ENCODE data around the gene UPF2. TPM values are rescaled to one million over a fixed set of nuclear protein-coding genes. Genes with fewer than 3 reads are reported as not detected.
A peak's percentile ranks its signal among the peaks of the same experiment; 100 is the strongest.

Gene UPF2
- total RNA-seq, 1 experiment from 2014 or later, result 5.7 TPM

- no peak for DNase-seq (ENCODE audit: low read depth)
- in situ Hi-C loops (cut with HindIII; ENCODE audit: low pct_unique_long_range_greater_than_20kb, low sequenced_read_pairs), result no loop called here
Measured at GRCh38 chr10:11930312-11930978, 112.2 kb downstream of the UPF2 start.

GRCh38 chr10:11927746-11928145 is 114.9 kb downstream of the UPF2 start:
- in situ Hi-C loops (cut with HindIII; ENCODE audit: low pct_unique_long_range_greater_than_20kb, low sequenced_read_pairs), result no loop called here
- no peak for DNase-seq (ENCODE audit: low read depth)

GRCh38 chr10:11921800-11922392 is 120.7 kb downstream of the UPF2 start:
- in situ Hi-C loops (cut with HindIII; ENCODE audit: low pct_unique_long_range_greater_than_20kb, low sequenced_read_pairs), result no loop called here
- no peak for DNase-seq (ENCODE audit: low read depth)

GRCh38 chr10:11919271-11919670 is 123.3 kb downstream of the UPF2 start:
- DNase-seq (ENCODE audit: low read depth), result no peak
- in situ Hi-C loops (cut with HindIII; ENCODE audit: low pct_unique_long_range_greater_than_20kb, low sequenced_read_pairs), result no loop called here

GRCh38 chr10:11918384-11918783 is 124.2 kb downstream of the UPF2 start:
- in situ Hi-C loops (cut with HindIII; ENCODE audit: low pct_unique_long_range_greater_than_20kb, low sequenced_read_pairs), result no loop called here
- DNase-seq (ENCODE audit: low read depth), result no peak

- in situ Hi-C loops (cut with HindIII; ENCODE audit: low pct_unique_long_range_greater_than_20kb, low sequenced_read_pairs), result no loop called here
- no peak for DNase-seq (ENCODE audit: low read depth)
Measured at GRCh38 chr10:11913079-11913641, 129.4 kb downstream of the UPF2 start.

- in situ Hi-C loops (cut with HindIII; ENCODE audit: low pct_unique_long_range_greater_than_20kb, low sequenced_read_pairs), result no loop called here
- no peak for DNase-seq (ENCODE audit: low read depth)
Measured at GRCh38 chr10:11910102-11910501, 132.5 kb downstream of the UPF2 start.

GRCh38 chr10:11909618-11910017 is 133.0 kb downstream of the UPF2 start:
- no peak for DNase-seq (ENCODE audit: low read depth)
- in situ Hi-C loops (cut with HindIII; ENCODE audit: low pct_unique_long_range_greater_than_20kb, low sequenced_read_pairs), result no loop called here

GRCh38 chr10:11908991-11909390 is 133.6 kb downstream of the UPF2 start:
- DNase-seq (ENCODE audit: low read depth), result no peak
- in situ Hi-C loops (cut with HindIII; ENCODE audit: low pct_unique_long_range_greater_than_20kb, low sequenced_read_pairs), result no loop called here

GRCh38 chr10:11908536-11908935 is 134.1 kb downstream of the UPF2 start:
- DNase-seq (ENCODE audit: low read depth), result no peak
- in situ Hi-C loops (cut with HindIII; ENCODE audit: low pct_unique_long_range_greater_than_20kb, low sequenced_read_pairs), result no loop called here

- in situ Hi-C loops (cut with HindIII; ENCODE audit: low pct_unique_long_range_greater_than_20kb, low sequenced_read_pairs), result no loop called here
- no peak for DNase-seq (ENCODE audit: low read depth)
Measured at GRCh38 chr10:11907914-11908313, 134.7 kb downstream of the UPF2 start.

GRCh38 chr10:11906714-11907113 is 135.9 kb downstream of the UPF2 start:
- in situ Hi-C loops (cut with HindIII; ENCODE audit: low pct_unique_long_range_greater_than_20kb, low sequenced_read_pairs), result no loop called here
- no peak for DNase-seq (ENCODE audit: low read depth)

- no peak for DNase-seq (ENCODE audit: low read depth)
- in situ Hi-C loops (cut with HindIII; ENCODE audit: low pct_unique_long_range_greater_than_20kb, low sequenced_read_pairs), result no loop called here
Measured at GRCh38 chr10:11902646-11903045, 140.0 kb downstream of the UPF2 start.

- no peak for DNase-seq (ENCODE audit: low read depth)
- in situ Hi-C loops (cut with HindIII; ENCODE audit: low pct_unique_long_range_greater_than_20kb, low sequenced_read_pairs), result no loop called here
Measured at GRCh38 chr10:11901833-11902475, 140.7 kb downstream of the UPF2 start.

- DNase-seq (ENCODE audit: low read depth), result no peak
- in situ Hi-C loops (cut with HindIII; ENCODE audit: low pct_unique_long_range_greater_than_20kb, low sequenced_read_pairs), result no loop called here
Measured at GRCh38 chr10:11901454-11901832, 141.2 kb downstream of the UPF2 start.

- DNase-seq (ENCODE audit: low read depth), result no peak
- in situ Hi-C loops (cut with HindIII; ENCODE audit: low pct_unique_long_range_greater_than_20kb, low sequenced_read_pairs), result no loop called here
Measured at GRCh38 chr10:11901036-11901301, 141.6 kb downstream of the UPF2 start.

GRCh38 chr10:11899067-11899876 is 143.3 kb downstream of the UPF2 start:
- in situ Hi-C loops (cut with HindIII; ENCODE audit: low pct_unique_long_range_greater_than_20kb, low sequenced_read_pairs), result no loop called here
- DNase-seq (ENCODE audit: low read depth), result no peak

GRCh38 chr10:11898372-11899066 is 144.1 kb downstream of the UPF2 start:
- DNase-seq (ENCODE audit: low read depth), result peak; percentile 74
- in situ Hi-C loops (cut with HindIII; ENCODE audit: low pct_unique_long_range_greater_than_20kb, low sequenced_read_pairs), result no loop called here

- in situ Hi-C loops (cut with HindIII; ENCODE audit: low pct_unique_long_range_greater_than_20kb, low sequenced_read_pairs), result no loop called here
- DNase-seq (ENCODE audit: low read depth), result no peak
Measured at GRCh38 chr10:11898033-11898371, 144.6 kb downstream of the UPF2 start.
